B cell (primary cell): Measurements from ENCODE around the gene PUS10. TPM values are rescaled to one million over a fixed set of nuclear protein-coding genes. Genes with fewer than 3 reads are reported as not detected.
A peak's percentile ranks its signal among the peaks of the same experiment; 100 is the strongest.

Source experiments
- ATAC-seq: fragments of 200-7000 bp; cut with Tn5 transposase; one replicate; pipeline ENCODE4 v1.10.0; 2021; ENCODE audit warnings: low read depth, mild to moderate bottlenecking, moderate number of reproducible peaks, moderate library complexity
- CTCF ChIA-PET: fragments of 350-600 bp; sonication (Branson Sonifier 250); formaldehyde crosslinking; loops from one replicate; lab custom pipeline; 2021; ENCODE audit warnings: antibody characterized with exemption, inconsistent platforms; lab: Charles Lee
- POLR2A ChIA-PET: fragments of 350-600 bp; sonication (Branson Sonifier 250); formaldehyde crosslinking; loops from one replicate; lab custom pipeline; 2021; ENCODE audit warnings: antibody characterized with exemption; lab: Charles Lee
- DNase-seq: peaks from one replicate; pipeline ENCODE4 v3.0.0; 2013
- H2AFZ ChIP-seq: 2 replicates; pipeline ENCODE4 v1.6.1; 2012; ENCODE audit warnings: mild to moderate bottlenecking, low read depth, low read length; ENCODE audit not compliant: insufficient read depth, poor library complexity, severe bottlenecking
- H3K27ac ChIP-seq, 2 donors: 1 replicate in 1 of 2; 2 replicates in 1 of 2; pipeline ENCODE4 v1.5.1; 2012 to 2013; ENCODE audit warnings: low read length in 2 of 2, mild to moderate bottlenecking in 2 of 2, moderate library complexity in 1 of 2
- H3K27me3 ChIP-seq, 4 experiments: fragments of 200-600 bp in 1 of 4; sonication (generic) in 1 of 4; replicated peaks in 1 of 4; 1 replicate in 2 of 4; 2 replicates in 2 of 4; pipeline versions ENCODE4 v1.6.1 to v1.7.0; 2013 to 2016; ENCODE audit warnings: low read length in 3 of 4, mild to moderate bottlenecking in 2 of 4, mixed read lengths in 1 of 4, moderate library complexity in 1 of 4; ENCODE audit not compliant: insufficient read depth in 4 of 4, control insufficient read depth in 3 of 4; ENCODE audit errors: control extremely low read depth in 1 of 4
- H3K36me3 ChIP-seq, 2 experiments: replicated peaks in 1 of 2; 1 replicate in 1 of 2; 2 replicates in 1 of 2; pipeline versions ENCODE4 v1.6.1 to v1.7.1; 2013; ENCODE audit warnings: low read length in 1 of 2; ENCODE audit not compliant: insufficient read depth in 2 of 2, control insufficient read depth in 1 of 2; ENCODE audit errors: control extremely low read depth in 1 of 2, extremely low read depth in 1 of 2
- H3K4me1 ChIP-seq, 2 donors: fragments of 200-600 bp in 1 of 2; sonication (generic) in 1 of 2; 1 replicate in 1 of 2; 2 replicates in 1 of 2; pipeline versions ENCODE4 v1.5.1 to v1.6.1; 2013 to 2017; ENCODE audit warnings: low read length in 2 of 2; ENCODE audit not compliant: control insufficient read depth in 2 of 2, insufficient read depth in 2 of 2
- H3K4me2 ChIP-seq: replicated peaks from 2 replicates; pipeline ENCODE3; 2012; ENCODE audit warnings: mild to moderate bottlenecking, low read depth, low read length; ENCODE audit not compliant: poor library complexity, severe bottlenecking
- H3K4me3 ChIP-seq, 5 experiments: fragments of 200-600 bp in 1 of 5; sonication (generic) in 1 of 5; 1 replicate in 3 of 5; 2 replicates in 2 of 5; pipeline versions ENCODE4 v1.5.1 to v1.7.0; 2011 to 2016; ENCODE audit warnings: low read length in 4 of 5, mild to moderate bottlenecking in 4 of 5, low read depth in 2 of 5, control low read depth in 1 of 5, moderate library complexity in 1 of 5; ENCODE audit not compliant: insufficient read depth in 1 of 5; ENCODE audit errors: control extremely low read depth in 1 of 5, extremely low read depth in 1 of 5
- H3K79me2 ChIP-seq: fragments of 200-600 bp; sonication (generic); one replicate; pipeline ENCODE4 v1.6.0; 2016; ENCODE audit warnings: low read length; ENCODE audit not compliant: control insufficient read depth, insufficient read depth
- H3K9ac ChIP-seq: fragments of 200-600 bp; sonication (generic); 2 replicates; pipeline ENCODE4 v1.6.1; 2017; ENCODE audit warnings: mild to moderate bottlenecking, low read length, moderate library complexity
- H3K9me3 ChIP-seq, 3 donors: one replicate each; pipeline versions ENCODE4 v1.6.1 to v1.7.1; 2013; ENCODE audit warnings: low read length in 2 of 3; ENCODE audit not compliant: control insufficient read depth in 2 of 3, insufficient read depth in 1 of 3; ENCODE audit errors: control extremely low read depth in 1 of 3
- H4K20me1 ChIP-seq: 2 replicates; pipeline ENCODE4 v1.6.0; 2012; ENCODE audit warnings: mild to moderate bottlenecking, low read length; ENCODE audit not compliant: insufficient read depth, control insufficient read depth, poor library complexity, severe bottlenecking
- H3K27ac Mint-ChIP-seq: one replicate; pipeline ENCODE4 v1.8.0; 2021; ENCODE audit warnings: mixed read lengths
- H3K27me3 Mint-ChIP-seq: one replicate; pipeline ENCODE4 v1.8.0; 2021; ENCODE audit warnings: mixed read lengths
- H3K4me1 Mint-ChIP-seq: one replicate; pipeline ENCODE4 v1.8.0; 2021; ENCODE audit warnings: mixed read lengths
- H3K4me3 Mint-ChIP-seq: one replicate; pipeline ENCODE4 v1.8.0; 2021; ENCODE audit warnings: mixed read lengths
- H3K9me3 Mint-ChIP-seq: one replicate; pipeline ENCODE4 v1.8.0; 2022; ENCODE audit warnings: mixed read lengths; ENCODE audit not compliant: insufficient read depth
- EZH2 ChIP-seq: IDR thresholded peaks from 2 replicates; pipeline ENCODE4 v1.6.1; 2012; ENCODE audit warnings: borderline replicate concordance, low read depth, mild to moderate bottlenecking, moderate library complexity, low read length; ENCODE audit not compliant: insufficient read depth, poor library complexity, severe bottlenecking
- WGBS: methylation state at CpG from one replicate; pipeline ENCODE4 v1.1.5; 2013; ENCODE audit warnings: missing lambda C conversion rate; ENCODE audit not compliant: insufficient coverage; 5-methylcytosine and 5-hydroxymethylcytosine counted together
- intact Hi-C: fragments of 100-400 bp; cut with micrococcal nuclease; formaldehyde crosslinking; loops from one replicate; pipeline ENCODE4 v1.10.0; 2022
- polyA plus RNA-seq: library from polyadenylated mRNA; depleted of rRNA; stranded (reverse); fragments of >200 nt; gene quantifications from 2 replicates; pipeline ENCODE4 v1.2.3, GENCODE V29; 2012
- total RNA-seq, 2 donors: library from RNA; stranded (reverse); fragments of 120-200 nt in 1 of 2; gene quantifications; 1 replicate in 1 of 2; 2 replicates in 1 of 2; pipeline versions ENCODE4 v1.2.3 to v1.2.4, GENCODE V29; 2013 to 2022
- TF ChIP-seq, protein P1 (sequence below): fragments of 200-600 bp; IDR thresholded peaks from one replicate; pipeline ENCODE4 v1.8.0; 2022; ENCODE audit warnings: antibody characterized with exemption, mild to moderate bottlenecking

PUS10 gene
- total and polyA plus RNA-seq, 2 donors (not counting 1 experiment from before 2014, with no cell fraction given) = 3.2 to 7.1 TPM

DNA sequence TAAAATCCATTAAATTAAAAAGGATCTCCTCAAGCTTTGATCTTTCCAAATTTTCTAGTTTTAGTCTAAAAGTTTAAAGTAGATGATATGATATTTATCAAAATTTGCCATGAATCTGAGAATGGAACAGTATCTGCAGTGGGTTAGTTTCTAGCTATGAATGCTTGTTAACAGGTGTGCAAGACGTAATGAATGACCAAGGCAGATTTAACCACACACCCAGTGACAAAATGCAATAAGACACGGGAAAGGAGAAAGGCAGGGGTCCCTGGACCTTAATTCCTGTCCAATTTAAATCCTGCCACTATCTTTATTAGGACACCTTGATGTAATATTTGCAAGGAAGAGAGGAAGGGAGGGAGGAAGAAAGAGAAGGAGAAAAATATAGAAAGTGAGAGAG is 31.0 kb downstream of the PUS10 start:
- H3K4me3 ChIP-seq = peak overlapping the region in 1 of 5 experiments; percentile 2
- H3K4me1 Mint-ChIP-seq = peaks cover 47% of the 10 kb centered on the region
- ATAC-seq = no peak
- H3K79me2 ChIP-seq = peaks cover 6% of the 10 kb centered on the region
- H3K27me3 ChIP-seq = no peaks in the 10 kb centered on the region
- H3K4me1 ChIP-seq = peaks cover 40 to 41% of the 10 kb centered on the region in 2 donors
- H3K9ac ChIP-seq = no peak overlapping the region
- H3K4me2 ChIP-seq = peak overlapping the region; percentile 47
- peak overlapping the region; percentile 89 for H3K27ac Mint-ChIP-seq
- no peak for TF ChIP-seq EZH2
- TF ChIP-seq, protein P1, sequence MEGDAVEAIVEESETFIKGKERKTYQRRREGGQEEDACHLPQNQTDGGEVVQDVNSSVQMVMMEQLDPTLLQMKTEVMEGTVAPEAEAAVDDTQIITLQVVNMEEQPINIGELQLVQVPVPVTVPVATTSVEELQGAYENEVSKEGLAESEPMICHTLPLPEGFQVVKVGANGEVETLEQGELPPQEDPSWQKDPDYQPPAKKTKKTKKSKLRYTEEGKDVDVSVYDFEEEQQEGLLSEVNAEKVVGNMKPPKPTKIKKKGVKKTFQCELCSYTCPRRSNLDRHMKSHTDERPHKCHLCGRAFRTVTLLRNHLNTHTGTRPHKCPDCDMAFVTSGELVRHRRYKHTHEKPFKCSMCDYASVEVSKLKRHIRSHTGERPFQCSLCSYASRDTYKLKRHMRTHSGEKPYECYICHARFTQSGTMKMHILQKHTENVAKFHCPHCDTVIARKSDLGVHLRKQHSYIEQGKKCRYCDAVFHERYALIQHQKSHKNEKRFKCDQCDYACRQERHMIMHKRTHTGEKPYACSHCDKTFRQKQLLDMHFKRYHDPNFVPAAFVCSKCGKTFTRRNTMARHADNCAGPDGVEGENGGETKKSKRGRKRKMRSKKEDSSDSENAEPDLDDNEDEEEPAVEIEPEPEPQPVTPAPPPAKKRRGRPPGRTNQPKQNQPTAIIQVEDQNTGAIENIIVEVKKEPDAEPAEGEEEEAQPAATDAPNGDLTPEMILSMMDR = peak; percentile 12
- intact Hi-C loops = no loop called here
- no peaks in the 10 kb centered on the region for H3K36me3 ChIP-seq
- no peak overlapping the region for H2AFZ ChIP-seq
- no peaks in the 10 kb centered on the region for H3K9me3 Mint-ChIP-seq
- peak; percentile 31 for DNase-seq
- H3K9me3 ChIP-seq = peaks cover 3 to 8% (median 7%) of the 10 kb centered on the region in 3 donors
- ChIA-PET CTCF (interaction anchor here (0.9 to 2.7 kb wide), 6 partner anchors 9 to 278 kb away, joined by 3 to 12 read pairs (median 4); partner anchors contain the start of gene REL), POLR2A (no interaction called here)
- no CpG with 5 or more reads among the region's 2 CpGs for WGBS
- peak overlapping the region in 1 of 2 donors; percentile 31 for H3K27ac ChIP-seq
- no peaks in the 10 kb centered on the region for H3K27me3 Mint-ChIP-seq
- no peaks in the 10 kb centered on the region for H4K20me1 ChIP-seq
- H3K4me3 Mint-ChIP-seq = peak overlapping the region; percentile 61

DNA sequence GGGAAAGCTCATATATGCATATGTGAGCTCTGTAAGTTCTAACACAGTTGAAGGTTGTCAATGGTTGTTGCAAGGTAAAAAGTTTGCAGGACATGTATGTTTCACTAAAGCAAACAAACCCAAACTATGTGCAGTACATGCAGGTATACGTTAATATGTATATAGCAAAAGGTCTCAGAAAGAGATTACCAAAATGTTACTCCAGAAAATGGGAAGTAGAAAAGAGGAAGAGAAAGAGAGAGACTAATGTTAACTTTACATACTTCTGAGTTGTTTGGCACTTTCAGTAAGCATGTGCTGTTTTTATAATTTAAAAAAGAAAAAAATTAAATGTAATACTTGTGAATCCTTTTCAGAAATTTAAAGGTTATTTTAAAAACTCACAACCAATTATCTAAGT is 33.3 kb downstream of the PUS10 start:
- no CpG with 5 or more reads among the region's 1 CpG for WGBS
- peak; percentile 78 for ATAC-seq

More for the DNA sequence above, 33.3 kb downstream of the PUS10 start:
- H3K4me3 ChIP-seq = peak overlapping the region in 1 of 5 experiments; percentile 48
- intact Hi-C loops = loop anchor here (1.0 kb wide), 2 partner anchors 9 to 12 kb away; no protein-coding TSS in a partner anchor
- H3K4me1 ChIP-seq = peaks cover 41 to 45% of the 10 kb centered on the region in 2 donors
- peak overlapping the region; percentile 65 for H3K4me2 ChIP-seq
- DNase-seq = peak; percentile 69
- H3K9me3 ChIP-seq = no peaks in the 10 kb centered on the region
- Mint-ChIP-seq H3K27me3 (no peaks in the 10 kb centered on the region), H3K27ac (peak overlapping the region; percentile 62), H3K4me1 (peaks cover 45% of the 10 kb centered on the region), H3K9me3 (no peaks in the 10 kb centered on the region), H3K4me3 (peak overlapping the region; percentile 75)
- TF ChIP-seq, protein P1 = no peak
- TF ChIP-seq EZH2 = no peak
- no peaks in the 10 kb centered on the region for H3K27me3 ChIP-seq
- H2AFZ ChIP-seq = no peak overlapping the region
- peak overlapping the region in 1 of 2 donors; percentile 56 for H3K27ac ChIP-seq
- ChIA-PET POLR2A (interaction anchor here (1.0 kb wide), 1 partner anchor 13 kb away, joined by 11 read pairs; no protein-coding TSS in a partner anchor), CTCF (interaction anchor here (1.0 kb wide), 1 partner anchor 13 kb away, joined by 3 read pairs; no protein-coding TSS in a partner anchor)
- H3K79me2 ChIP-seq = peaks cover 6% of the 10 kb centered on the region
- no peak overlapping the region for H3K9ac ChIP-seq
- H3K36me3 ChIP-seq = no peaks in the 10 kb centered on the region
- no peaks in the 10 kb centered on the region for H4K20me1 ChIP-seq
